ENCODE measurements around the gene GPR55.

GPR55 gene

DNA sequence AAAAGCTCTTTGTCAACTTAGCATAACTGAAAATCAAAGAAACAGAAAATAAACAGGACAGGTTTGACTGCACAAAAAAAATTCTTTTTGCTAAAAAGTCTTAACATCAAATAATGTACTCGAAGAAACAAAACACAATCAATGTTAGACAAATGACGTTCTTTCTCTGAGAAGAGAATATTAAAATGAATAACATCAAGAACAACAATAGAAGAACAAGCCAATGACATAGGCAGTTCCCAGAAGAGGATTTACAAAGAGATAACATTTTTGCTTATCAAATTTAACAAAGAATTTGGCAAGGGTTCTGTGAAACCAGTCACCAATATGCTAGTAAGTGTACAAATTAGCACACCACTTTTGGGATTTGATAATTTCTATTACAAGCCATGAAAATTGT is 5.8 kb downstream of the GPR55 start:
- DNase-seq (ENCODE audit: low read depth): no peak

DNA sequence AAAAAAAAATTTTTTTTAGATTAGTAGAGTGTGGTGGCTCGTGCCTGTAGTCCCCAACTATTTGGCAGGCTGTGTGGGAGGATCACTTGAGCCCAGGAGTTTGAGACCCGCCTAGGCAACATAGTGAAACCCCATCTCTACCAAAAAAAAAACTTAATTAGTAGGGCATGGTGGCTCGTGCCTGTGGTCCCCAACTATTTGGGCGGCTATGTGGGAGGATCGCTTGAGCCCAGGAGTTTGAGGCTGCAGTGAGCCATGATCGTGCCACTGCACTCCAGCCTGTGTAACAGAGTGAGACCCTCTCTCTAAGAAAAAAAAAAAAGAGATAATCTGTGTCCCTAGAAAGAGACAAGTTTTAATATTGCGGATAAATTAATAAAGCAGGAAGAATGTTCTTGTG is 8.8 kb downstream of the GPR55 start:
- DNase-seq (ENCODE audit: low read depth): no peak

DNA sequence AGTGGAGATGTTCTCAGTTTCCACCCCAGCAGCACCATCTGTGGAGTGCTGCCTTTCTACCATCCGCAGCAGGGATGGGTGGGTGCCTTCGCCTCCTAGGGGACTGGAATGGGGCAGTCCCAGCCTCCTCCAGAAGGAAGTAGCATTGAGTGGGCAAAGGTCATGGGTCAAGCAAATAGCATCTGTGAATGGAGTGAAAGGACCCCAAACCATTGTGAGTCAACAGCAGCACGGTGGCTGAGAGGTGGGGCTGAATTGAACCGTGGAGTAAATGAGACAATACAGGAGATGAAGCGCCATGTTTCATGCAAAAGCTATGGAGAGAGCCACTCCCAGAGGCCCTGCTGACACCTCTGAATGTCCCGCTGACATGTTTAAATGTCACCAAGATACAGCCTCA is 9.7 kb downstream of the GPR55 start:
- DNase-seq (ENCODE audit: low read depth): no peak

DNA sequence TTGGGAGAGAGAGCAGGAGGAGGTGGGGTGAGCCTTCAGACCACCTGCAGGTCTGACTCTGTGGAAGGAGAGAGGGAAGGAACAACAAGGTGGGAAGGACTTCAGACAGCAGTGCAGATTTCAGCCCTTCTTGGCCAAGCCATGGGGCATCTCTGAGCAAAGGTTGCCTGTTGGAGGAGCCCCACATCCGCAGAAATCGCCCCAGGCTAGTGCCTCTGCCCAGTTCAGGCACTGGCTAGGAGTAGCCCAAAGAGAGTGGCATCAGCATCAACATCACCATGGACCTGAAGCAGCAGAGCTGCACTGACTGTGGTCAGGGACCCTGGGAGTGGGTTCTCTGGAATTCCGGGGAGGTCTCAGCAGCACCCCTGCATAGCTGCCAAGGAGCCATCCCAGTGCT is 10.2 kb downstream of the GPR55 start:
- no peak for DNase-seq (ENCODE audit: low read depth)

DNA sequence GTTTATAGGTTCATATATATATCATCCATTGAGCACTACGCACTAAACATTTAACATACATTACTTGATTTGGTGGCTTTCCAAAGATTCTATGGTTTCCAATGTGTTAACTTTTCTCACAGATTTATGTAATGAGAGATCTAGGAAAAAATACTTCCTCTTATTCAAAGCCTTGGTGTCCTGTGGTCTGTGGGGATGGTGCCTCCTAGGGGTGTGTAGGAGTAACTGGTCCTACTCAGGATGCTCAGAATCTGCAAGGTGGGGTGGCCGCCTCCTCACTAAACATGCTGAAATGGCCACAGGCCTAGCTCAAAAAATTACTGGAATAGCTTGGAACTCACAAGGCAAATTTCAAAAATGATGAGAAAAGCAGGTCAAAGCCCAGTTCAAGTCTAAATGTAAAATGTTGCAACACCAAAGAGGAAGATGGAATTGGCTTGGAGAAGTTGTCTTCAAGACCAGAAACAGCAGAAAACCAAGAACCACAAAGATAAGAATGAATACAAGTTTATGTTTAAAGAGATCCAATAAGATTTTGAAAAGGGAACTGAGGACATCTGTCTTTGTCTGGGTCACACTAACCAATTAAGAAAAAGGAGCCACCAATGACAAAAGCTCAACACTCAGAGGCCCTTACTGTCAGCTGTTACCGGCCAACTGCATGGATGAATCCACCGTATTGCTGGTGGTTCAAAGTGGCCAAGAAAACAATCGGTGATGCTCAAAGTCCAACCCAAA is 11.5 kb downstream of the GPR55 start:
- no peak for DNase-seq (ENCODE audit: low read depth)

DNA sequence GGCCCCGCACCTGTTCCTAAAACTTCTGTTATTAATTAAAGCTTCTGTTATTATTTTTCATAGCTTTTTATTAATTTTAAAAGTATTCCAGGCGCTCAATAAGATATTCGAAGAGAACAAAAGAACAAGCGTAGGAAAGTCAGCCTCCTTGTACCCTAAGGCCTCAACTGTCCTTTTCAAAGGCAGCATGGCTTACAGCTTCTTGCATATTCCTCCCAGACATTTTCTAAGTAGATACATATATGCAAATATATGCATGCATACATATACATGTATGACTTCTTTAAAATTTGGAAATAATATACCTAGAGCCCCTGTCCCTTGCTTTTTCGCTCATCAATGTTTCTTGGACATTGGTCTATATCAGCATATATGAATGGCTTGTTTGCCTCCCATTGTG is 12.3 kb downstream of the GPR55 start:
- no peak for DNase-seq (ENCODE audit: low read depth)

DNA sequence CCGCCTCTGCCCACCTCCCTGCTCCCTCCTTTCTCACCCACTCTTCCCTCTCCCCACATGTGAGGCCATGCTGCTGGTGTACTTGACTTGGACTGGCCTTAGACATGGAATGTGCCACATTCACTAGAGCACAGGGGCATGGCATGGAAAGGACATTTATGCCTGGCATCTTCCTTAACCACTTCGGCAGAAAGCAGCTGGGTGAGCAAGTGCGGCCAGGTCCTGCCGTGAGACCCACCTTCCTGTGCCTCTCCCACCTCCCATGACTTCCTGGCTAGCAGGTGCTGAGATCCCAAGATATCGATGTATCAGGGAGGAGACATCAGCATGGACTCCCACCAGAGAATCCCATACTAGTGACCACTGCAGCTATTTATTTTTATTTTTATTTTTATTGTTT is 13.0 kb downstream of the GPR55 start:
- DNase-seq (ENCODE audit: low read depth): no peak

DNA sequence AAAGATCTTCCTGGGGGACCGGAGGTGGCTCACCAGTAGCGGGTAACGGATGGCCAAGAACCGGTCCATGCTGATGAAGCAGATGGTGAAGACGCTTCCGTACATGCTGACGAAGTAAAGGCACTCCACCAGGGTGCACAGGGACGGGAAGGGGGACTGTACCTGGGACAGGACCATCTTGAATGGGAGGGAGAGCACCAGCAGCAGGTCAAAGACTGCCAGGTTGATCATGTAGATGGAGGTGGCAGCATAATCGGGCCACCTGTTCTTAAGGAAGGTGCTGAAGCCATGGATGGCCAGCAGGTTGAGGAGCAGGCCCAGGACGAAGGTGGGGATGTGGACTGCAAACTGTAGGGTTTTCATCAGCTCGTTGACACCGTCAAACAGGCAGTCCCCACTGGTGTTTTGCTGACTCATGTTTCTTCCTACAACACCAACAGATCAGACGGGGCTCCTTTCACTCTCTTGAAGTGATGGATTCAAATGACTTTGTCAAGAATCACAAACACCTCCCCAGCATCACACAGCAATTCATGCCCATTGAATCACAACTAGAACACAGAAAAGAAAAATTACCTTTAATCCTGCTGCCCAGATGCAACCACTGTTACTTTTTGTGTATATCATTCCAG is 14.4 kb downstream of the GPR55 start:
- no peak for DNase-seq (ENCODE audit: low read depth)

DNA sequence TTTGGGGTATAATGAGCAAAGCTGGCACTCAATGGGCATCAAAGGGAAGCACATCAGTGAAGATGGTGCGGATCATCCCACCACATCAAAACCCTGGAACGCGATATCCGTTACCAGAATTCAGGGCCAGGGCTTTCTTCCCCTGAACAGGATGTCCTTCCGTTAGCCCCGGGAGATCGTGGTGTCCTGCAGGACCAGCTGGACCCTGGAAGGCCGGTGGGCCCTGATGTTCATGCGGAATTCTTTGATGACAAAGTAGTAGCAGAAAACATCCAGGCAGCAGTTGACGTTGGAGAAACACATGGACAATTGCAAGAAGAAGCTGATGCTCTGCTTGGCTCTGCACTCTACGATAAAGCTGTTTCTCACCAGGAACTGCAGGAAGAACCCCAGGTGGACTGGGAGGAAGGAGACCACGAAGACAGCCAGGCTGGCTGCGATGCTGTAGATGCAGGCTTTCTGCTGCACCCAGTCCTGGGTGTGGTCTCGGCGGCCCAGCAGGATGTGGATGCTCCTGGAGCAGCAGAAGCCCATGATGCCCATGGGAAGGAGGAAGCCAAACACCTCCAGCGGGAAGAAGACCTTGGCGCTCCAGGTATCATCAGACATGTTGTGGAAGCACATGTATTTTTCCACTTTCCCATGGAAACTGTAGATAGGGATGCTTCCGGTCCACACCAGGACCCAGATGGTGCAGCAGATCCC is 15.0 kb downstream of the GPR55 start:
- no peak for DNase-seq (ENCODE audit: low read depth)

DNA sequence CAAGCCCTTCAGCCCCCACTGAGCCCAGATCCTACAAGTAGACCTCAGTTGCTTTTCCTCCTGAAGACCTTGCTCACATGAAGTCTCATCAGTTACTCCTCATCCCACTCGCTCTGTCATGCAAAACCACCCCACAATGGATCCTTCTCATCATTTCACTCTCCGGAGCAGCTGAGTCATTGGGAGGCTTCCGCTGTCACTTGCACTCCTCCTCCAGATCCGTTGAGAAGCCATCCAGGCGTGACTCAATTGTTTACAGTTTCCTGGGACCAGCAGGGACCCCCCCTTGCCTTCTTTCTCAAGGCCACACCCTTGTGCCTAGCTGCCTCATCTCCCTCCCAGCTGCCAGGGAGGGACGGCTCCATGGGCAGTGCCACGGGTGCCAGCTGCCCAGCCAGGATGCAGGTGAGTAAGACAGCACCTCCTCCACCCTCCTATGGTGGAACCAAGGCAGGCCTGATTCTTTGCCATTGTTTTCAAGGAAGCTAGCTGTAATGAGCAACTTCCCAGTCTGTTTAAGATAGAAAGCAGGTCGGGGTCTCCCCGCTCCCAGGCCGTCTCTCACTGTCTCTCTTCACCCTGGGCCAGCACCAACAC is 16.3 kb downstream of the GPR55 start:
- DNase-seq (ENCODE audit: low read depth): peak; percentile 48

DNA sequence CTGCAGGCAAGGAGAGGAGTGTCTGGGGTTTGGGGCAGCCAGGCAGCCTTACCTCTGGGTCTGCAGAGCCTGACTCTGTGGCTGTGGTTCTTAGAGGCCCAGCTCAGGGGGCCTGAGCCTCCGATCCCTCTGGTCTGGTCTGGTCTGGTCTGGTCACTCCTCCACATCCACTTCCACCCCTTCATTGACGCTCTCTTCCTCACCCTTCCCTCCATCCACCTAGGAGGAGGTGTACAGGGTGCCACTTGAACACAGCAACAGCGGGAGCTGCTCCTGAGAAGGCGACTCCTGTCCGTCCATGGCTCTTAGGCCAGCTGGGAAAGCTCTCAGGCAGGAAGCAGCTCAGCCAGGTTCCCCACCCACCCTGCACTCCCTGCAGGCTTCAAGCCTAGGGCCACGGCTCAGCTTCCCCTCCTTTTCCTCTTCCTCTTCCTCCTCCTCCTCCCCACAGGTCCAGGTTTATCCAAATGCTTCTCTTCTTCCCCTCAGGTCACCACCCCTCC is 16.9 kb downstream of the GPR55 start:
- no peak for DNase-seq (ENCODE audit: low read depth)

DNA sequence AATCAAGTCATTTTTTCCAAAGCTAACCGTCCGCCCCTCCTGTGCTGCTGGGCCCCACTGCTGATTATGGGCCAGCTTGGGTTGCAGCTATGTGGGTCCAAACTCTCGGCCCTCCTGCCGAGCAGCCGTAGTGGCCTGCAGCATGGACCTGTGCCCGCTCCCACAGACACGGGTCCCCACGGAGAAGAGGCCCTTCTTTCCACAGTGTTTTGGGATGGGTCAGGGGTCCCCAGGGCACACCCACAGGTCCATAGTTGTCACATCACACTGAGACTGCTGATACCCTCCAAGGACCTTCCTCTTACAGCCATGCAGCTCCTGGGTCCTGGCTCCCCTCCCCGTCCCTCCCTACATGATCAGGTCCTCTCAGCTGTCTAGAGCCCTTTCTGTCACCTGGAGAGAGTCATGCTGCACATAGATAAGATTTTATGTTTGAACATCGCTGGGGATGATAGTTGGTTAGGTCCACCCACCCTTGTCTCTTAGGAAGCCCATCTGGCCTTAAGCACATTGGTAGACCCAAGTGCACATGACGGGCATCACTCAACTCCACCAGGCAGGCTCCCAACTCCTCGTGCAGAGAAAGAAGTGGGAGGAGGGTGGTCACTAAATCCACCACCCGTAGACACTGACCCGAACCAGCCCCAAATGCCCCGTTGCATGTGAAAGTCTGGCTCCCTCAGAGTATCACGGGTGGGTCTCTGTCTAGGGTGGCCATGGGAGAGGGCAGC is 17.5 kb downstream of the GPR55 start:
- no peak for DNase-seq (ENCODE audit: low read depth)

DNA sequence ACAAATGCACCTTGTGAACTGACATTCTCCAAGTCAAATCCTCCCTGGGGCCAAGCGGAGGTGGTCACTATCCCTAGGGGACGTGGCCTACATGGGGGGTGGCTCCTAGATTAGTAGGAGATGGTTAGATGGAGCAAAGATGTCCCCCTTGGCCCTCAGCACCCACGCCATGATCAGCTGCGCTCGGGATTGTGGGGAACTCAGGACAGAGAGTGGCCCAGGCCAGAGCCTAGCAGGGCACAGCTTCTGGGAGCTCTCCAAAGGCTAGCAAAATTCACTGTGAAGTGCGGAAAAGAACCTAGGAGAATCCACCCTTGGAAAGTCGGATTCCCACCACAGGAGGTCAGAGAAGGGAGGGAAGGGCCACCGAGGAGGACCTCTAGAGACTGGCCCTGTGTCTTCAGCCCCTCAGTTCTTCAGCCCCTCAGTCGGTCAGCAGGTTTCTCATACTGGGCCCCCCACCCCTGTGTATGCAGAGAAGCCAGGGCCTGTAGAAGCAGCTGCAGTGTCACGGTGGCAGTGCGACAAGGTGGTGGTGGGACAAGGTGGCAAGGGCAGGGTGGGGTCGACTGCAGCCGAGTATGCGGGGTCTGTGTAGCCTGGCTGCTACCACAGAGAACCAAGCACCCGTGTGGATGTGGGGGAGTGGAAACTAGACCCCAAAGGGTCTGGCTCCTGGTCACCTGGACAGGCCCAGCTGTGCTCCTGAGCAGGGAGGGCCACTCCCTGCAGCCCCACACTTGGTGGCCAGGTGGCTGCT is 18.4 kb downstream of the GPR55 start:
- DNase-seq (ENCODE audit: low read depth): no peak

DNA sequence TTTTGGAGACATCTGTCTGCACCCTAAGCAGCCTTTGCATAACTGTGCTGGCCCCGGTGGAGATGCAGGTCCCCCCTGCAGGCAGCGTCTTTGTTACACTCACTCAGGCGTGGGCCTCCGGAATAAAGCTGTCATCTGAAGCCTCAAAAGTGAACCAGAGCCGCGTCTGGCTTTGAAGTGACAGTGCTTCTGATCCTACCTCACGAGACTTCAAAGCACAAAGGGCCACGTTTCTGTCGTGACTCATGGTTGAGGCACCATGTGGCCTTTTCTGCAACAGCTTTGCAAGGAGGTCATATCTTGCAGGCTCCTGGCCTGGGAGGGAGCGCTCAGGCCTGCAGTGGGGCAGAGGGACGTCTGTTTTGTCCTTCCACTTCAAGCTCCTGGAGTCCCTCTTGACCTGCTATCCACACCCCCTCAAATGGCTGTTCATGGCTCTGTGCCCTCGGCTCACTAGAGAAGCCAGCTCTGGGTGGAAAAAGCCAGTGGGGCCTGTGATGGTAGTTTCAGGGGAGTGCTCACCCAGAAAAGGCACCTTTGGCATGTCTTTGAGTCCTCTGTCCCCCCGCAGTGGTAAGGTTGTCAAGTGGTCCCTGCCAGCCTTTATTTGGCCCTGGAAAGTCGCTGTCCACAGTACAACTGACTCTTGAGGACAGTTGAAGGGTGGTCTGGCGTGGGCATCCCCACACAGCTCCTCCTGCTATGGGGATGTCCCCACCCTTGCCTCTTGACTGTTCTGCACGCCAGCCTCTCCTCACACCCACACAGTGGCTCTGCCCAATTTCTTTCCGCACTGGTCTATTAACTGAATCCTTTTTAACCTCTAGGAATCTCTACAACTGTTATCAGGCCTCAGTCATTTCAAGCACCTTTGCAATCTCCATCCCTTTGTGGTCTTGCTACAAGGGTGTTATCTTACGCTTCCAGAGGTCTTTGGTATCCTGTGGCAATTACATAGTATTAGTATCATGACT is 19.3 kb downstream of the GPR55 start:
- no peak for DNase-seq (ENCODE audit: low read depth)

DNA sequence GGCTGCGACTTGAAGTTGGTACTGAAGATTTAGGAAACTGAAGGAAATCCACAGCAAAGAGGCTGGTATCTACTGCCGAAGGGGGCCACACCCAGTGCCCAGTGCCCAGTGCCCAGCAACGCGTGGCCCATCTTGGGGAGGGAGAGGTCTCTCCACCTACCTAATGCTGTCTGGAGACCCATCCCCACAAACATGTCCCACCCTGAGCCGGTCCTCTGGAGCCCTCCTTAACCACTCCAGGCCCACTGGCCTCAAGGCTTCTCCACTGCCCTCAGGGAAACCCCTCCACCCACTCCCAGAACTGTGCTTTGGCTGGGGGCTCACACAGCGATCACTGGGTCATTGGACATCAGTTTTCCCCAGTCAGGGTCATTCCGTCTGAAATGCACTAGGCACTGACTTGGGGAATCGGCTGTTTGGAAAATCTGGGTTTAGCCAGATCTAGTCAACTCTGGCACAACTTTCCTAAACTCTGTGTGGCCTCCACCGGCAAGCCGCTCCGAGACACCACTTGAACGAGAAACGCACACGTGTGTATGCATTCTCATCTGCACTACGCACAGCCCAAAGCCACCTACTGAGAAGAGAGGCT is 20.1 kb downstream of the GPR55 start:
- no peak for DNase-seq (ENCODE audit: low read depth)

DNA sequence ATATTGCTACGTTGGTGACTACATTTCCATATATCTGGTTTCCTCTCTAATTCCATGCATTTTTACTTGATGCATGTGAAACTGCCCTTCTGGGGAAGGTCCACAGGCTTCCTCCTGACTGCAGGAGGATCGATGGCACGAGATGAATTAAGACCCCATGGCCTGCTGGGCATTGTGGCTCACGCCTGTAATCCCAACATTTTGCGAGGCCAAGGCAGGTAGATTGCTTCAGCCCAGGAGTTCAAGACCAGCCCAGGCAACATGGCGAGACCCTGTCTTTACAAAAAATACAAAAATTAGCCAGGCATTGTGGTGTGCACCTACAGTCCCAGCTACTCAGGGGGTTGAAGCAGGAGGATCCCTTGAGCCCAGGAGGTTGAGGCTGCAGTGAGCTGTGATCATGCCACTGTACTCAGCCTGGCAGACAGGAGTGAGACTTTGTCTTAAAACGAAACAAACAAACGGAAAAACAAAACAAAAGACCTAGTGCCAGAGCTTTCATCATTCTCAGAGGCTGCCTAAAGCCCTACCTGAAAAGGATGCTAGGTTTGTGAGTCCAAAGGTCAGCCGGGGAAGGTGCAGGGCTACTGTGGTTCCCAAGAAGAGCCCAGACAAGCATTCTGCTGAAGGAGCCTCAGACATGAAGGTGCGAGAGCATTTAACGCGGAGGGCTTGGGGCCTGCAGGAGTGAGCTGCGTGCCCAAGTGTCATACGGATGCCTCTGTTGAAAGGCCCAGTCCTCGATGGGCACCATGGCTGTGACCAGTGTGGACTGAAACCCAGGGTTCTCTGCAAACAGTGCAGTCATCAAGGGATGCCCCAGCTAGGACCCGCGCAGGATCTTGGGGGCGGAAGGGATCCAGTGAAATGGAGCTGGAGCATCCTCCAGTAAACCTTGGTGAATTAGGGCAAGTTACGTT is 21.6 kb downstream of the GPR55 start:
- no peak for DNase-seq (ENCODE audit: low read depth)

DNA sequence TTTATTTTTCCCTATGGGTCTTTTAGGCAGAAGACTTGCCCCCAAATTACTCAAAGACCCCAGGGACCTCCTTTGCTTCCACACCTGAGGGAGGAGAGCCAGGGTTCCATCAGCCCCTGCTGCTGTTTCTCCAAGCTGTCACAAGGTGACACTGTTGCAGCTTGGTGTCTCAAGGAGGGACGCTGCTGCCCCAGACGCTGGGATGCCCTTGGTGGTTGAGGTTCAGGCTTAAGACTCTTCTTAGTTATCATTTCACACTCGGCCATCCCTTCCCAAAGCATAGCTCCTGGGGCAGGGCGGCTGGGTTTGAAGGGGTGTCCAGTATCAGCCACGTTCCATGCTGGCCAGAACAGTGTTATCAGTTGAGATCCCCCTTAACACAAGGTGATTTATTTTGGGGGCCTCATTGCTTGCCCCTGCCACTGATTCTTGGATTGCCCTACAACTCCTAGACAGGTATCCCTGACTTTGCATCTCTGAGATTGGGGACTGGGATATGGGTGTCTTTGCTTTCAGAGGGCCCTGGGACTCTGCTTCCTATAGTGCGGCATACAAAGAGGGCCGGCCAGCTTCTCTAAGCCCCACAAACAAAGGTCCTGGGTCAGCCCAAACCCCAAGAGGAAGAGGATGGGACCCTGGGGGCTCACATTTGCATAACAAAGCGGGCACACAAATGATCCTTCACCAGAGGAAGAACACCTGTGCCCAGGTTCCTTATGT is 22.7 kb downstream of the GPR55 start:
- peak; percentile 59 for DNase-seq (ENCODE audit: low read depth)

DNA sequence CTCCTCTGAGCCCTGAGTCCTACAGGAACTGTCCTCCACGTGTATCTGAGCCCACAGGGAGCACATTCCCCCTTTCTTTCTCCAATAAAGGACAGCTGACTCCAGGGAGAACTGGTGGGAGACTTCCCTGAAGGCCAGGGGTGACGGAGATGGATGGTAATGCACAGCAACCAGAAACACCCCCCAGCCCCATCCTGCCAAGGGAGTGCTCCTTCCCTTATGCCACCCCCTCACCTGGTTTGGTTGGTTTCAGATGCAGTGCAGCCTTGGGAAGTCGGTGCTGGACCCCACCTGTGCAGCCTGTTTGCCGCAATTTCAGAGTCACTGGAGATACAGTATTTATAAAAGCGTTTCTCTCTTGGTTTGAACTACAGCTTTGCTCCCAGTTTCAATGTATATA is 24.0 kb downstream of the GPR55 start:
- no peak for DNase-seq (ENCODE audit: low read depth)

Data from fibroblast of gingiva (primary cell).